Psoas muscle (tissue), 8 donors: ENCODE data around the gene SHMT2. TPM values are rescaled to one million over a fixed set of nuclear protein-coding genes. Genes with fewer than 3 reads are reported as not detected.

Experiments
- ATAC-seq, 4 donors: fragments of 200-7000 bp; cut with Tn5 transposase; one replicate each; pipeline ENCODE4 v1.9.1; 2020; ENCODE audit warnings: moderate library complexity in 3 of 4, mild to moderate bottlenecking in 2 of 4
- DNase-seq, 2 donors: peaks; one replicate each; pipeline ENCODE4 v3.0.0-alpha.2; 2020
- H3K27ac ChIP-seq: fragments of 200-600 bp; one replicate; pipeline ENCODE4 v1.8.0; 2022
- H3K27me3 ChIP-seq, 3 donors: fragments of 200-600 bp in 1 of 3; one replicate each; pipeline versions ENCODE4 v1.6.1 to v1.8.0; 2013 to 2022; ENCODE audit warnings: low read length in 2 of 3, mild to moderate bottlenecking in 2 of 3, moderate library complexity in 1 of 3; ENCODE audit not compliant: insufficient read depth in 3 of 3
- H3K36me3 ChIP-seq, 2 donors: fragments of 200-600 bp in 1 of 2; one replicate each; pipeline versions ENCODE4 v1.6.1 to v1.8.0; 2013 to 2022; ENCODE audit warnings: low read depth in 1 of 2, mild to moderate bottlenecking in 1 of 2, moderate library complexity in 1 of 2; ENCODE audit not compliant: insufficient read depth in 1 of 2
- H3K4me1 ChIP-seq: fragments of 200-600 bp; one replicate; pipeline ENCODE4 v1.8.0; 2022
- H3K4me3 ChIP-seq: fragments of 200-600 bp; one replicate; pipeline ENCODE4 v1.8.0; 2022; ENCODE audit warnings: mild to moderate bottlenecking
- H3K9me3 ChIP-seq: fragments of 200-600 bp; one replicate; pipeline ENCODE4 v1.8.0; 2022
- CTCF ChIP-seq: fragments of 200-600 bp; IDR thresholded peaks from one replicate; pipeline ENCODE4 v1.8.0; 2022; ENCODE audit warnings: antibody characterized with exemption
- WGBS, 3 donors: extraction: QIAGEN DNeasy Blood & Tissue Kit; methylation state at CpG; one replicate each; pipeline versions ENCODE4 v1.1.6 to v1.1.7; 2013; 5-methylcytosine and 5-hydroxymethylcytosine counted together
- intact Hi-C, 2 donors: fragments of 100-400 bp; cut with DNase I; formaldehyde crosslinking; loops; one replicate each; pipeline versions ENCODE4 v1.11.0 to v1.14.2; 2022
- polyA plus RNA-seq, 3 donors: library from polyadenylated mRNA; stranded (reverse); fragments of 200-250 nt; gene quantifications; one replicate each; pipeline ENCODE4 v1.2.3, GENCODE V29; 2013
- total RNA-seq, 4 donors: library from RNA; stranded (reverse); fragmentation: NEBNext Ultra II Directional in 2 of 4; extraction: Animal tissue kit (Norgen Biotek cat#: 25700) in 2 of 4; gene quantifications; one replicate each; pipeline versions ENCODE4 v1.2.1 to v1.2.4, GENCODE V29; 2021 to 2023
- donor health status: healthy with polysubstance abuse.
- donor health status: DM: no; HTN: no; CAD: no; lungs with moderate emphysema.
- donor health status: Bipolar disorder and iron deficiency.
- donor health status: healthy.
- donor health status: DM: yes; HTN: yes; CAD: no.
- donor health status: DM: no; HTN: no; CAD: no.
- donor health status: DM: no; HTN: no; CAD: no.
- donor health status: DM: yes; HTN: yes; CAD: no.

The SHMT2 gene
- total and polyA plus RNA-seq, 7 donors: 36.6 to 66.8 (median 53.6) TPM

GRCh38 chr12:57195611-57196371 lies 33.7 kb upstream of the SHMT2 start:
- Histone ChIP-seq H3K27ac (no peak overlapping the region), H3K27me3 (no peaks in the 10 kb centered on the region), H3K4me1 (no peaks in the 10 kb centered on the region), H3K36me3 (peaks cover 0 to 76% of the 10 kb centered on the region in 2 donors), H3K9me3 (no peaks in the 10 kb centered on the region), H3K4me3 (no peak overlapping the region)
- no peak for DNase-seq
- intact Hi-C loops: no loop called here
- TF ChIP-seq CTCF: no peak
- no peak for ATAC-seq
- WGBS, 3 donors: 77 to 81% (median 78%) methylated on average over 30 to 34 of the region's 34 CpGs

GRCh38 chr12:57196439-57196838 lies 33.1 kb upstream of the SHMT2 start:
- DNase-seq (no peak), ATAC-seq (no peak)
- WGBS, 3 donors: 67 to 71% (median 67%) methylated on average over 4 of the region's 4 CpGs
- Histone ChIP-seq H3K4me3 (no peak overlapping the region), H3K9me3 (no peaks in the 10 kb centered on the region), H3K36me3 (peaks cover 0 to 79% of the 10 kb centered on the region in 2 donors), H3K4me1 (no peaks in the 10 kb centered on the region), H3K27me3 (no peaks in the 10 kb centered on the region), H3K27ac (no peak overlapping the region)
- intact Hi-C loops: no loop called here
- TF ChIP-seq CTCF: no peak

- Histone ChIP-seq H3K4me1 (no peaks in the 10 kb centered on the region), H3K4me3 (no peak overlapping the region), H3K27ac (no peak overlapping the region), H3K36me3 (peaks cover 0 to 83% of the 10 kb centered on the region in 2 donors), H3K9me3 (no peaks in the 10 kb centered on the region), H3K27me3 (no peaks in the 10 kb centered on the region)
- no peak for TF ChIP-seq CTCF
- DNase-seq (no peak), ATAC-seq (no peak)
- WGBS, 3 donors: 86 to 90% (median 87%) methylated on average over 22 of the region's 22 CpGs
- intact Hi-C loops: no loop called here
These were observed 32.6 kb upstream of the SHMT2 start for GRCh38 chr12:57196956-57197355.

GRCh38 chr12:57198329-57198728 lies 31.2 kb upstream of the SHMT2 start:
- no peak for ATAC-seq
- Histone ChIP-seq H3K27me3 (no peaks in the 10 kb centered on the region), H3K4me1 (no peaks in the 10 kb centered on the region), H3K27ac (no peak overlapping the region), H3K4me3 (no peak overlapping the region), H3K36me3 (peaks cover 0 to 86% of the 10 kb centered on the region in 2 donors), H3K9me3 (no peaks in the 10 kb centered on the region)
- intact Hi-C loops: no loop called here
- 91 to 94% (median 94%) methylated on average over 17 of the region's 17 CpGs for WGBS, 3 donors
- DNase-seq: no peak
- TF ChIP-seq CTCF: no peak

- intact Hi-C loops: no loop called here
- Histone ChIP-seq H3K9me3 (no peaks in the 10 kb centered on the region), H3K36me3 (peaks cover 0 to 83% of the 10 kb centered on the region in 2 donors), H3K4me1 (no peaks in the 10 kb centered on the region), H3K27ac (no peak overlapping the region), H3K4me3 (no peak overlapping the region), H3K27me3 (no peaks in the 10 kb centered on the region)
- WGBS, 3 donors: 83 to 90% (median 86%) methylated on average over 15 of the region's 15 CpGs
- ATAC-seq: no peak
- DNase-seq: no peak
- TF ChIP-seq CTCF: no peak
These were observed 30.3 kb upstream of the SHMT2 start for GRCh38 chr12:57199191-57199590.
